ENCODE data around the gene LEFTY1. TPM values are rescaled to one million over a fixed set of nuclear protein-coding genes. Genes with fewer than 3 reads are reported as not detected.
A peak's percentile ranks its signal among the peaks of the same experiment; 100 is the strongest.

LEFTY1 gene
- total and polyA plus RNA-seq, 2 of the 4 experiments (the other 2 are of a cell fraction) = not detected

- Histone ChIP-seq H3K9me1 (ENCODE audit: insufficient read depth, low read length) (peaks cover 16% of the 10 kb centered on the region), H2AFZ (replicated peaks; ENCODE audit: low read length, poor library complexity) (peak overlapping the region; percentile 63), H3K4me1 (ENCODE audit: control insufficient read depth, insufficient read depth, low read length) (no peaks in the 10 kb centered on the region), H3K9ac (ENCODE audit: low read depth, low read length) (no peak overlapping the region), H3K9me3 (ENCODE audit: control insufficient read depth, insufficient read depth, low read length) (no peaks in the 10 kb centered on the region), H4K5ac (ENCODE audit: low read depth, low read length) (no peak overlapping the region), H3K4me3 (ENCODE audit: insufficient read depth, low read depth, low read length) (no peak overlapping the region), H2AK9ac (replicated peaks; ENCODE audit: low read depth, low read length, poor library complexity) (peak overlapping the region; percentile 51), H3K4me2 (ENCODE audit: low read depth, low read length) (no peak overlapping the region), H4K8ac (ENCODE audit: low read depth in 2 of 2, low read length in 2 of 2) (no peak overlapping the region), H2AK5ac (ENCODE audit: low read depth, low read length) (no peak overlapping the region), H3K4ac (ENCODE audit: low read depth, low read length) (no peak overlapping the region), H4K20me1 (ENCODE audit: insufficient read depth, low read length) (no peaks in the 10 kb centered on the region), H2BK120ac (ENCODE audit: low read depth, low read length) (no peak overlapping the region), H3K23ac (ENCODE audit: low read depth, low read length) (0 out of 2 replicates have a peak overlapping the region, but pooled peaks have one; percentile 32), H3K27me3 (ENCODE audit: control insufficient read depth, insufficient read depth, low read length) (no peaks in the 10 kb centered on the region), H2BK20ac (ENCODE audit: low read depth, low read length) (no peak overlapping the region), H3K14ac (replicated peaks; ENCODE audit: low read depth, low read length) (no peak overlapping the region), H2BK5ac (ENCODE audit: low read depth, low read length, poor library complexity, severe bottlenecking) (no peak overlapping the region), H3K56ac (ENCODE audit: extremely low read depth, insufficient read depth, low read length) (no peak overlapping the region), H3K79me1 (ENCODE audit: low read depth in 1 of 2, low read length in 2 of 2) (peaks cover 17 to 25% of the 10 kb centered on the region in 2 experiments), H4K91ac (ENCODE audit: insufficient read depth, low read depth, low read length) (no peak overlapping the region), H3K18ac (ENCODE audit: low read depth, low read length) (no peak overlapping the region), H2BK15ac (ENCODE audit: low read depth, low read length) (no peak overlapping the region), H3K27ac (ENCODE audit: insufficient read depth, low read length) (no peak overlapping the region), H3K36me3 (ENCODE audit: control insufficient read depth, insufficient read depth, low read length) (peaks cover 9% of the 10 kb centered on the region)
- TF ChIP-seq CTCF (conservative IDR thresholded peaks at IDR 0.05; ENCODE audit: low read depth, low read length) (no peak), CEBPB (IDR thresholded peaks at IDR 0.05; ENCODE audit: low read depth, low read length) (no peak), SMC3 (IDR thresholded peaks at IDR 0.05; ENCODE audit: low read depth, low read length) (no peak), RAD21 (IDR thresholded peaks at IDR 0.05; ENCODE audit: low read length) (no peak), RCOR1 (IDR thresholded peaks at IDR 0.05; ENCODE audit: insufficient replicate concordance, low read length) (no peak), FOS (IDR thresholded peaks at IDR 0.05; ENCODE audit: low read depth, low read length) (no peak), CHD1 (IDR thresholded peaks at IDR 0.05; ENCODE audit: low read depth, low read length) (no peak), RFX5 (IDR thresholded peaks at IDR 0.05; ENCODE audit: low read depth, low read length) (no peak), NFE2L2 (IDR thresholded peaks at IDR 0.05; ENCODE audit: low read depth, low read length) (no peak), BHLHE40 (IDR thresholded peaks at IDR 0.05; ENCODE audit: low read depth, low read length) (no peak), POLR2A (IDR thresholded peaks at IDR 0.05; ENCODE audit: low read depth, low read length) (no peak), MAZ (IDR thresholded peaks at IDR 0.05; ENCODE audit: borderline replicate concordance, low read depth, low read length) (no peak), MXI1 (IDR thresholded peaks at IDR 0.05; ENCODE audit: borderline replicate concordance, low read depth, low read length) (no peak), ELK1 (IDR thresholded peaks at IDR 0.05; ENCODE audit: borderline replicate concordance, low read depth, low read length) (no peak)
- peak; percentile 44 for DNase-seq
- ChIA-PET POLR2A (ENCODE audit: unreplicated experiment) (no interaction called here), CTCF (no interaction called here)
- intact Hi-C loops (cut with micrococcal nuclease) = no loop called here
- ATAC-seq (ENCODE audit: low read depth) = no peak
- WGBS, 2 experiments (ENCODE audit: extremely low coverage in 2 of 2, insufficient read length in 1 of 2) = no CpG with 5 or more reads among the region's 3 CpGs
- in situ Hi-C loops (cut with MboI; ENCODE audit: low sequenced_read_pairs) = no loop called here
- dilution Hi-C loops (cut with HindIII; ENCODE audit: low sequenced_read_pairs, unreplicated experiment) = no loop called here
- no TSS peak for BruUV-seq (replicated peaks)
Measured at GRCh38 chr1:225926551-225927113, 37.7 kb upstream of the LEFTY1 start.
